SK-N-SH (cell line): Measurements from ENCODE around the gene F13B. TPM values are rescaled to one million over a fixed set of nuclear protein-coding genes. Genes with fewer than 3 reads are reported as not detected.

Experiments used
- CTCF ChIA-PET: fragments of 300-600, 350-600 bp; formaldehyde crosslinking; extraction: SDS; loops from one replicate; lab custom pipeline; 2021; lab: Yijun Ruan, JAX
- POLR2A ChIA-PET: fragments of 350-600 bp; sonication (Branson Sonifier 250); formaldehyde crosslinking; extraction: SDS; loops from one replicate; lab custom pipeline; 2020; ENCODE audit warnings: antibody characterized with exemption, inconsistent platforms; lab: Yijun Ruan, JAX
- DNase-seq: peaks from one replicate; pipeline ENCODE4 v3.0.0; 2012
- H2AFZ ChIP-seq: fragments of 200-600 bp; sonication (generic); 2 replicates; pipeline ENCODE4 v1.8.1; 2016; ENCODE audit warnings: antibody characterized with exemption, mild to moderate bottlenecking, low read depth
- H3F3A ChIP-seq: fragments of 200-600 bp; sonication (generic); replicated peaks from 2 replicates; pipeline ENCODE3; 2016; ENCODE audit warnings: antibody characterized with exemption, mild to moderate bottlenecking; ENCODE audit not compliant: insufficient read depth
- H3K27ac ChIP-seq, 2 experiments: fragments of 200-500 bp in 1 of 2; fragments of 200-600 bp in 1 of 2; sonication (Bioruptor generic) in 1 of 2; sonication (generic), shearing (Covaris generic) in 1 of 2; 2 replicates each; pipeline versions ENCODE4 v1.5.1 to v1.6.1; 2014 to 2016; ENCODE audit warnings: low read depth in 2 of 2, inconsistent platforms in 1 of 2, low read length in 1 of 2, mild to moderate bottlenecking in 1 of 2, mixed read lengths in 1 of 2
- H3K27me3 ChIP-seq: fragments of 200-600 bp; sonication (generic), shearing (Covaris generic); 2 replicates; pipeline ENCODE4 v1.6.1; 2016; ENCODE audit warnings: mixed run types; ENCODE audit not compliant: insufficient read depth
- H3K36me3 ChIP-seq, 2 experiments: fragments of 200-500 bp in 1 of 2; fragments of 200-600 bp in 1 of 2; sonication (Bioruptor generic) in 1 of 2; sonication (generic) in 1 of 2; replicated peaks in 1 of 2; 2 replicates each; pipeline versions ENCODE3 to v1.5.1; 2014 to 2016; ENCODE audit warnings: low read length in 1 of 2, mild to moderate bottlenecking in 1 of 2; ENCODE audit not compliant: insufficient read depth in 2 of 2, control insufficient read depth in 1 of 2
- H3K4me1 ChIP-seq, 2 experiments: fragments of 200-500 bp in 1 of 2; fragments of 200-600 bp in 1 of 2; sonication (Bioruptor generic) in 1 of 2; sonication (generic), shearing (Covaris generic) in 1 of 2; 2 replicates each; pipeline versions ENCODE4 v1.5.1 to v1.6.1; 2014 to 2016; ENCODE audit warnings: low read depth in 1 of 2, low read length in 1 of 2, mixed run types in 1 of 2; ENCODE audit not compliant: insufficient read depth in 2 of 2, control insufficient read depth in 1 of 2
- H3K4me2 ChIP-seq: fragments of 200-600 bp; sonication (generic), shearing (Covaris generic); 2 replicates; pipeline ENCODE4 v1.6.1; 2017; ENCODE audit warnings: mixed run types
- H3K4me3 ChIP-seq, 2 experiments: fragments of 200-500 bp in 1 of 2; fragments of 200-600 bp in 1 of 2; sonication (Bioruptor generic) in 1 of 2; sonication (generic), shearing (Covaris generic) in 1 of 2; 2 replicates each; pipeline versions ENCODE4 v1.5.1 to v1.8.1; 2014 to 2016; ENCODE audit warnings: low read depth in 2 of 2, inconsistent platforms in 1 of 2, low read length in 1 of 2, mild to moderate bottlenecking in 1 of 2, mixed read lengths in 1 of 2, moderate library complexity in 1 of 2
- H3K79me2 ChIP-seq: fragments of 200-600 bp; sonication (generic); 2 replicates; pipeline ENCODE4 v1.8.1; 2017; ENCODE audit warnings: mild to moderate bottlenecking; ENCODE audit not compliant: insufficient read depth
- H3K9ac ChIP-seq: fragments of 200-600 bp; sonication (generic); 2 replicates; pipeline ENCODE4 v1.6.1; 2017; ENCODE audit warnings: mixed run types
- H3K9me2 ChIP-seq: fragments of 200-600 bp; sonication (generic); 2 replicates; pipeline ENCODE4 v1.6.1; 2017; ENCODE audit warnings: mixed run types
- H3K9me3 ChIP-seq: fragments of 200-600 bp; sonication (generic); 2 replicates; pipeline ENCODE4 v1.6.1; 2017; ENCODE audit warnings: mixed run types, mild to moderate bottlenecking, moderate library complexity
- H4K20me1 ChIP-seq: fragments of 200-600 bp; sonication (generic); 2 replicates; pipeline ENCODE4 v1.6.1; 2017; ENCODE audit warnings: mild to moderate bottlenecking, mixed run types; ENCODE audit not compliant: insufficient read depth
- FOSL2 ChIP-seq: IDR thresholded peaks from 2 replicates; pipeline ENCODE4 v1.4.0; 2012; ENCODE audit warnings: low read depth, mild to moderate bottlenecking, moderate library complexity, borderline replicate concordance
- GATA2 ChIP-seq: sonication (generic); formaldehyde crosslinking; IDR thresholded peaks from 2 replicates; pipeline ENCODE4 v1.5.0; 2020; ENCODE audit warnings: mild to moderate bottlenecking, missing genetic modification reagents
- IRF3 ChIP-seq: fragments of 150-350 bp; IDR thresholded peaks from 2 replicates; pipeline ENCODE4 v1.6.1; 2016; ENCODE audit warnings: mild to moderate bottlenecking, low read depth, low read length
- MEF2A ChIP-seq: IDR thresholded peaks from 2 replicates; pipeline ENCODE4 v1.4.0; 2012; ENCODE audit warnings: low read depth, borderline replicate concordance
- POLR2AphosphoS5 ChIP-seq: IDR thresholded peaks from 2 replicates; pipeline ENCODE4 v1.6.1; 2012; ENCODE audit warnings: low read depth, low read length
- RCOR1 ChIP-seq: fragments of 150-350 bp; IDR thresholded peaks from 2 replicates; pipeline ENCODE4 v1.6.1; 2017; ENCODE audit warnings: antibody characterized with exemption, low read length
- RFX5 ChIP-seq: IDR thresholded peaks from 2 replicates; pipeline ENCODE4 v1.6.1; 2012; ENCODE audit warnings: mild to moderate bottlenecking, improper control_type of control experiment, low read length
- USF1 ChIP-seq: IDR thresholded peaks from 2 replicates; pipeline ENCODE4 v1.4.0; 2012; ENCODE audit warnings: low read depth, borderline replicate concordance
- USF2 ChIP-seq: fragments of 150-350 bp; IDR thresholded peaks from 2 replicates; pipeline ENCODE4 v1.6.1; 2017; ENCODE audit warnings: antibody characterized with exemption, low read length, low read depth, borderline replicate concordance
- YY1 ChIP-seq: IDR thresholded peaks from 2 replicates; pipeline ENCODE4 v1.4.0; 2012; ENCODE audit warnings: low read depth, mild to moderate bottlenecking
- ZBTB33 ChIP-seq: IDR thresholded peaks from 2 replicates; pipeline ENCODE4 v1.4.0; 2012; ENCODE audit warnings: low read depth, borderline replicate concordance
- WGBS: methylation state at CpG from one replicate; pipeline ENCODE4 v1.1.6; 2017; ENCODE audit warnings: low lambda C conversion rate; 5-methylcytosine and 5-hydroxymethylcytosine counted together
- polyA plus RNA-seq, 3 experiments: library from polyadenylated mRNA; depleted of rRNA; stranded (reverse); fragments of >200 nt; gene quantifications; 2 replicates each; pipeline ENCODE4 v1.2.3, GENCODE V29; 2012

The F13B gene
- polyA plus RNA-seq, 1 of the 3 experiments (the other 2 are of a cell fraction): not detected

GRCh38 chr1:197013234-197013633, 53.8 kb downstream of the F13B start:
- DNase-seq: no peak
- H3K27ac ChIP-seq: peak overlapping the region in 1 of 2 experiments; percentile 82; a peak in 2 of 4 replicates
- peaks cover 0 to 11% of the 10 kb centered on the region in 2 experiments; a peak in 2 of 4 replicates for H3K4me1 ChIP-seq
- H3K27me3 ChIP-seq: no peaks in the 10 kb centered on the region
- TF ChIP-seq USF2 (no peak), RCOR1 (no peak)
- POLR2A ChIA-PET: no interaction called here
- no peaks in the 10 kb centered on the region for H3K79me2 ChIP-seq
- H3K9me2 ChIP-seq: no peaks in the 10 kb centered on the region
- H3K36me3 ChIP-seq: no peaks in the 10 kb centered on the region
- no peak overlapping the region for H3K4me2 ChIP-seq
- 90% methylated on average over 3 of the region's 3 CpGs for WGBS
- H3F3A ChIP-seq: no peaks in the 10 kb centered on the region
- no peak overlapping the region for H3K4me3 ChIP-seq
- CTCF ChIA-PET: no interaction called here
- H4K20me1 ChIP-seq: no peaks in the 10 kb centered on the region
- peak overlapping the region; percentile 60 for H2AFZ ChIP-seq
- H3K9ac ChIP-seq: no peak overlapping the region
- 0 out of 2 replicates have a peak, but pooled peaks cover 4% of the 10 kb centered on the region for H3K9me3 ChIP-seq

- Histone ChIP-seq H3K4me1 (peaks cover 0 to 2% of the 10 kb centered on the region in 2 experiments; a peak in 2 of 4 replicates), H3K79me2 (no peaks in the 10 kb centered on the region), H4K20me1 (no peaks in the 10 kb centered on the region), H3K4me2 (no peak overlapping the region), H3K36me3 (no peaks in the 10 kb centered on the region), H3K9me2 (no peaks in the 10 kb centered on the region), H3K27me3 (no peaks in the 10 kb centered on the region), H3K27ac (no peak overlapping the region), H3K9ac (no peak overlapping the region), H2AFZ (no peak overlapping the region), H3K9me3 (0 out of 2 replicates have a peak, but pooled peaks cover 4% of the 10 kb centered on the region), H3F3A (no peaks in the 10 kb centered on the region), H3K4me3 (no peak overlapping the region)
- POLR2A ChIA-PET: no interaction called here
- CTCF ChIA-PET: no interaction called here
- TF ChIP-seq IRF3 (no peak), FOSL2 (no peak), USF1 (no peak), RFX5 (no peak), YY1 (no peak), MEF2A (no peak), GATA2 (CRISPR knock-in tag) (no peak), POLR2AphosphoS5 (no peak), ZBTB33 (no peak)
- no peak for DNase-seq
- WGBS: 19% methylated on average over 1 of the region's 1 CpG
Observed at GRCh38 chr1:197011614-197012013, 55.4 kb downstream of the F13B start.
